GM10248 (cell line): ENCODE results near the gene HOXA1.

ENCODE experiments used
- CTCF ChIA-PET: fragments of 300-600 bp; sonication (Branson Sonifier 250); formaldehyde crosslinking; extraction: SDS; loops from one replicate; lab custom pipeline; 2021; ENCODE audit warnings: antibody characterized with exemption; lab: Yijun Ruan, JAX
- POLR2A ChIA-PET: fragments of 350-650 bp; sonication (Branson Sonifier 250); formaldehyde crosslinking; extraction: SDS; loops from one replicate; lab custom pipeline; 2020; ENCODE audit warnings: antibody characterized with exemption; lab: Yijun Ruan, JAX
- DNase-seq: peaks from one replicate; pipeline ENCODE4 v3.0.0; 2012; ENCODE audit errors: extremely low spot score
- CTCF ChIP-seq: IDR thresholded peaks from 2 replicates; pipeline ENCODE4 v1.5.1; 2012; ENCODE audit warnings: mild to moderate bottlenecking, low read depth; ENCODE audit errors: extremely low read depth, missing control alignments, control extremely low read depth

HOXA1 gene

GRCh38 chr7:27138472-27138871, 42.7 kb upstream of the HOXA1 start:
- no peak for TF ChIP-seq CTCF
- no peak for DNase-seq
- CTCF ChIA-PET, result no interaction called here
- POLR2A ChIA-PET, result no interaction called here

- TF ChIP-seq CTCF, result no peak
- no peak for DNase-seq
- CTCF ChIA-PET, result no interaction called here
- POLR2A ChIA-PET, result no interaction called here
Measured at GRCh38 chr7:27137640-27138315, 42.0 kb upstream of the HOXA1 start.

GRCh38 chr7:27134392-27134791, 38.6 kb upstream of the HOXA1 start:
- POLR2A ChIA-PET, result no interaction called here
- DNase-seq, result no peak

GRCh38 chr7:27133409-27134231, 37.8 kb upstream of the HOXA1 start:
- POLR2A ChIA-PET, result no interaction called here
- TF ChIP-seq CTCF, result no peak
- CTCF ChIA-PET, result no interaction called here

More at GRCh38 chr7:27134392-27134791, 38.6 kb upstream of the HOXA1 start:
- no peak for TF ChIP-seq CTCF
- CTCF ChIA-PET, result interaction anchor here (1.0 kb wide), 1 partner anchor 9 kb away, joined by 5 read pairs; the partner anchor contains the start of gene HOXA5

GRCh38 chr7:27132978-27133377, 37.2 kb upstream of the HOXA1 start:
- DNase-seq, result no peak
- CTCF ChIA-PET, result interaction anchor here (1.0 kb wide), 1 partner anchor 28 kb away, joined by 3 read pairs; no protein-coding TSS in a partner anchor
- POLR2A ChIA-PET, result no interaction called here
- no peak for TF ChIP-seq CTCF

More at GRCh38 chr7:27133409-27134231, 37.8 kb upstream of the HOXA1 start:
- DNase-seq, result no peak

- CTCF ChIA-PET, result interaction anchor here (1.0 kb wide), 1 partner anchor 29 kb away, joined by 3 read pairs; no protein-coding TSS in a partner anchor
- no peak for TF ChIP-seq CTCF
Measured at GRCh38 chr7:27132214-27132613, 36.4 kb upstream of the HOXA1 start.

More at GRCh38 chr7:27132214-27132613, 36.4 kb upstream of the HOXA1 start:
- no peak for DNase-seq
- POLR2A ChIA-PET, result no interaction called here
